CD4-positive, alpha-beta T cell (primary cell): ENCODE measurements around the gene CSTPP1. TPM values are rescaled to one million over a fixed set of nuclear protein-coding genes. Genes with fewer than 3 reads are reported as not detected.

Source experiments
- ATAC-seq: fragments of 200-7000 bp; cut with Tn5 transposase; one replicate; pipeline ENCODE4 v1.10.0; 2022; ENCODE audit warnings: mild to moderate bottlenecking; ENCODE audit not compliant: poor library complexity
- CTCF ChIA-PET: fragments of 350-600 bp; sonication (Branson Sonifier 250); formaldehyde crosslinking; loops from one replicate; lab custom pipeline; 2021; ENCODE audit warnings: antibody characterized with exemption, inconsistent platforms; lab: Charles Lee
- POLR2A ChIA-PET: fragments of 350-600 bp; sonication (Branson Sonifier 250); formaldehyde crosslinking; loops from one replicate; lab custom pipeline; 2021; ENCODE audit warnings: antibody characterized with exemption, inconsistent platforms; lab: Charles Lee
- DNase-seq, 14 experiments: peaks; one replicate each; pipeline ENCODE4 v3.0.0-alpha.2; 2013 to 2020; ENCODE audit warnings: mixed read lengths in 2 of 14
- H3K27ac ChIP-seq, 2 donors: one replicate each; pipeline versions ENCODE4 v1.5.1 to v1.7.0; 2013; ENCODE audit warnings: low read length in 2 of 2, low read depth in 1 of 2, mild to moderate bottlenecking in 1 of 2
- H3K27me3 ChIP-seq, 2 experiments: 1 replicate in 1 of 2; 2 replicates in 1 of 2; pipeline versions ENCODE4 v1.6.1 to v1.7.0; 2013; ENCODE audit warnings: low read length in 2 of 2, control low read depth in 1 of 2, mild to moderate bottlenecking in 1 of 2, moderate library complexity in 1 of 2; ENCODE audit not compliant: insufficient read depth in 2 of 2, control insufficient read depth in 1 of 2
- H3K36me3 ChIP-seq: one replicate; pipeline ENCODE4 v1.6.1; 2013; ENCODE audit warnings: low read length, control low read depth; ENCODE audit not compliant: insufficient read depth
- H3K4me1 ChIP-seq: one replicate; pipeline ENCODE4 v1.6.1; 2013; ENCODE audit warnings: low read length, control low read depth; ENCODE audit not compliant: insufficient read depth
- H3K4me3 ChIP-seq: one replicate; pipeline ENCODE4 v1.5.1; 2013; ENCODE audit warnings: mild to moderate bottlenecking, low read length, moderate library complexity
- H3K9me3 ChIP-seq, 2 experiments: 1 replicate in 1 of 2; 2 replicates in 1 of 2; pipeline versions ENCODE4 v1.6.1 to v1.7.0; 2013; ENCODE audit warnings: low read length in 2 of 2, mild to moderate bottlenecking in 2 of 2, control low read depth in 1 of 2, moderate library complexity in 1 of 2; ENCODE audit not compliant: control insufficient read depth in 1 of 2, insufficient read depth in 1 of 2
- H3K27ac Mint-ChIP-seq: one replicate; pipeline ENCODE4 v1.8.0; 2020; ENCODE audit warnings: mixed read lengths
- H3K27me3 Mint-ChIP-seq: one replicate; pipeline ENCODE4 v1.8.0; 2021; ENCODE audit warnings: mixed read lengths
- H3K36me3 Mint-ChIP-seq: one replicate; pipeline ENCODE4 v1.8.0; 2021; ENCODE audit warnings: low read depth, mixed read lengths
- H3K4me1 Mint-ChIP-seq: one replicate; pipeline ENCODE4 v1.8.0; 2021; ENCODE audit warnings: low read depth, mixed read lengths
- H3K4me3 Mint-ChIP-seq: one replicate; pipeline ENCODE4 v1.8.0; 2020; ENCODE audit warnings: mild to moderate bottlenecking, mixed read lengths
- H3K9me3 Mint-ChIP-seq: one replicate; pipeline ENCODE4 v1.8.0; 2020; ENCODE audit warnings: mixed read lengths
- intact Hi-C, 2 experiments: fragments of 100-400 bp; cut with DNase I in 1 of 2; cut with micrococcal nuclease in 1 of 2; formaldehyde crosslinking; loops; one replicate each; pipeline versions ENCODE4 v1.15.1 to v1.9.0; 2023 to 2025; cut with DNase I, micrococcal nuclease
- total RNA-seq, 174 experiments: library from RNA in 2 of 174; stranded (reverse) in 2 of 174; gene quantifications; one replicate each; pipeline ENCODE4 v1.2.3 and lab custom pipeline; 2021 to 2026
- TF ChIP-seq, protein P1 (sequence below): fragments of 200-600 bp; IDR thresholded peaks from one replicate; pipeline ENCODE4 v1.8.0; 2022; ENCODE audit warnings: antibody characterized with exemption, mild to moderate bottlenecking

The CSTPP1 gene
- total RNA-seq, 2 experiments from 2014 or later, result 6.6 to 7.3 TPM

GRCh38 chr11:47144541-47144940 is 208.0 kb downstream of the CSTPP1 start:
- Mint-ChIP-seq H3K4me3 (no peak overlapping the region), H3K36me3 (peaks cover under 1% of the 10 kb centered on the region), H3K27me3 (no peaks in the 10 kb centered on the region), H3K4me1 (no peaks in the 10 kb centered on the region), H3K9me3 (no peaks in the 10 kb centered on the region), H3K27ac (no peak overlapping the region)
- no peaks in the 10 kb centered on the region for H3K9me3 ChIP-seq
- TF ChIP-seq, protein P1, sequence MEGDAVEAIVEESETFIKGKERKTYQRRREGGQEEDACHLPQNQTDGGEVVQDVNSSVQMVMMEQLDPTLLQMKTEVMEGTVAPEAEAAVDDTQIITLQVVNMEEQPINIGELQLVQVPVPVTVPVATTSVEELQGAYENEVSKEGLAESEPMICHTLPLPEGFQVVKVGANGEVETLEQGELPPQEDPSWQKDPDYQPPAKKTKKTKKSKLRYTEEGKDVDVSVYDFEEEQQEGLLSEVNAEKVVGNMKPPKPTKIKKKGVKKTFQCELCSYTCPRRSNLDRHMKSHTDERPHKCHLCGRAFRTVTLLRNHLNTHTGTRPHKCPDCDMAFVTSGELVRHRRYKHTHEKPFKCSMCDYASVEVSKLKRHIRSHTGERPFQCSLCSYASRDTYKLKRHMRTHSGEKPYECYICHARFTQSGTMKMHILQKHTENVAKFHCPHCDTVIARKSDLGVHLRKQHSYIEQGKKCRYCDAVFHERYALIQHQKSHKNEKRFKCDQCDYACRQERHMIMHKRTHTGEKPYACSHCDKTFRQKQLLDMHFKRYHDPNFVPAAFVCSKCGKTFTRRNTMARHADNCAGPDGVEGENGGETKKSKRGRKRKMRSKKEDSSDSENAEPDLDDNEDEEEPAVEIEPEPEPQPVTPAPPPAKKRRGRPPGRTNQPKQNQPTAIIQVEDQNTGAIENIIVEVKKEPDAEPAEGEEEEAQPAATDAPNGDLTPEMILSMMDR, result no peak
- ATAC-seq, result no peak
- no peaks in the 10 kb centered on the region for H3K36me3 ChIP-seq
- no peaks in the 10 kb centered on the region for H3K27me3 ChIP-seq
- POLR2A ChIA-PET, result interaction anchor here (0.6 kb wide), 1 partner anchor 31 kb away, joined by 3 read pairs; no protein-coding TSS in a partner anchor
- intact Hi-C loops, result no loop called here
- no peak for DNase-seq
- no peak overlapping the region for H3K27ac ChIP-seq
- no peaks in the 10 kb centered on the region for H3K4me1 ChIP-seq
- H3K4me3 ChIP-seq, result no peak overlapping the region
- CTCF ChIA-PET, result no interaction called here

DNA sequence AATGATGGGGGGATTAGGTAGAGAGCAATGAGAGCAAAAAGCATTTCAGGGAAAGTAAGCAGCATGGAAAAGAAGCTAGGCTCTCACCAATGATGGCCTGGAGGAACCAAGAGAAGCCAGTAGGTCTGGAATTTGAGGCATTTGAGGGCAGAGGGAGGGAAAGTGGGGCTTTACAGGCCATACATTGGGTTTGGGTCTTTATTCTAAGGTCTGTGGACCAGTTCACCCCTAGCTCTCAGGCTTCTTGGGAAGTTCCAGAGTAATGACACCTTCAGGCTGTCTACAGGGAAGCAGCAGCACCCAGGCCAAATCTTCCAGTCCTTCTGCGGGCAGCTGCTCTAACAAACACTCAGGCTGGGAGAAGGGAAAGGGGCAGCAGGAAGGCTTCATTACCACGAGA is 210.7 kb downstream of the CSTPP1 start:
- TF ChIP-seq, protein P1, result no peak
- Histone ChIP-seq H3K4me1 (peaks cover 2% of the 10 kb centered on the region), H3K27me3 (no peaks in the 10 kb centered on the region), H3K36me3 (no peaks in the 10 kb centered on the region), H3K27ac (no peak overlapping the region), H3K4me3 (no peak overlapping the region), H3K9me3 (no peaks in the 10 kb centered on the region)
- H3K4me1 Mint-ChIP-seq, result no peaks in the 10 kb centered on the region
- H3K9me3 Mint-ChIP-seq, result no peaks in the 10 kb centered on the region
- no peaks in the 10 kb centered on the region for H3K27me3 Mint-ChIP-seq
- intact Hi-C loops, result no loop called here
- no peak for DNase-seq
- no peak overlapping the region for H3K4me3 Mint-ChIP-seq
- POLR2A ChIA-PET, result no interaction called here
- ATAC-seq, result no peak
- no peaks in the 10 kb centered on the region for H3K36me3 Mint-ChIP-seq
- CTCF ChIA-PET, result no interaction called here
- no peak overlapping the region for H3K27ac Mint-ChIP-seq

DNA sequence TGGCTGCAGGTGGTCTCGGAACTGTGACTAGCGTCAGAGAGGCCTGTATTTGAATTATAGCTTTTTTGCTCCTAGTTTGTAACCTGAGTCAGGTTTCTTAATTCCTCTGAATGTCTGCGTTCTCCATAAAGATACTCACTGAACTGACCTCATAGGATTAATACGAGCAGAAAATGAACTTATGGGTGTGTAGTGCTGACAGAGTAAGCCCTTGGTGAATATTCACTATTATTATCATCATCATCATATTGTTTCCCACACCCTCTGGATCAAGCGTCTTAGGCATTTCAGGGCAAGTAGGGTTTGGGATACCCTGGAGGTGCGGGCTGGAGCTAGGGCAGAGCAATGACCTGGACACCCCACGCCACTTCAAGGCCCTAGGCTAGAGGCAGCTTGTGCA is 211.1 kb downstream of the CSTPP1 start:
- no peak overlapping the region for H3K27ac Mint-ChIP-seq
- no peaks in the 10 kb centered on the region for H3K4me1 Mint-ChIP-seq
- ChIA-PET CTCF (no interaction called here), POLR2A (no interaction called here)
- no peak overlapping the region for H3K27ac ChIP-seq
- no peak for ATAC-seq
- H3K27me3 Mint-ChIP-seq, result no peaks in the 10 kb centered on the region
- H3K4me3 ChIP-seq, result no peak overlapping the region
- H3K36me3 Mint-ChIP-seq, result no peaks in the 10 kb centered on the region
- DNase-seq, result no peak
- H3K27me3 ChIP-seq, result no peaks in the 10 kb centered on the region
- intact Hi-C loops, result no loop called here
- no peaks in the 10 kb centered on the region for H3K9me3 ChIP-seq
- no peaks in the 10 kb centered on the region for H3K9me3 Mint-ChIP-seq
- H3K4me1 ChIP-seq, result peaks cover 3% of the 10 kb centered on the region
- no peak overlapping the region for H3K4me3 Mint-ChIP-seq
- no peaks in the 10 kb centered on the region for H3K36me3 ChIP-seq
- TF ChIP-seq, protein P1, result no peak
